Body of pancreas (tissue), 4 donors: ENCODE data around the gene SH3YL1.

Source experiments
- POLR2A ChIP-seq, 3 donors: fragments of 450-650 bp; IDR thresholded peaks; one replicate each; pipeline ENCODE4 v1.6.1; 2016; ENCODE audit warnings: antibody characterized with exemption in 3 of 3, mild to moderate bottlenecking in 2 of 3
- TF ChIP-seq, protein P1 (sequence below), 7 experiments: fragments of 450-650 bp in 4 of 7; fragments of 200-600 bp in 3 of 7; sonication (generic) in 3 of 7; IDR thresholded peaks; one replicate each; pipeline ENCODE4 v1.5.1; 2016 to 2019; ENCODE audit warnings: antibody characterized with exemption in 7 of 7

DNA sequence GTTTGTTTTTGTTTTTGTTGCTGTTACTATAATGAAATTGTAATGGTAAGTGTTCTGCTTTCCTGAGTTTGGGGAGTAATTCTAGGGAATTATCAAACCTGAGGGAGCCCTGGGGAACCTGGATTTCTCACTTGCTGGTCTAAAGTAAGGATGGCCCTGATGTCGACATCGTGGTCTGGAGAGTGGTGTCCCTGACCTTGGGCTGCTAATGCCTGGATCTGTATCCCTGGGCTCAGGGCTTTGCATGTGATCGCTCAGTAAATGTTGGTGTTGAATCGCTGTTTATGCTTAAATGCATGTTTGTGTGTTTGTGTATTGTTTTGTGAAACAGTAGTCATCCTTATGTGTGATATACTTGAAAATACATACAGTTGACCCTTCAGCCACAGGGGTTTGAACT, 7.0 kb upstream of the SH3YL1 start:
- TF ChIP-seq POLR2A (IDR thresholded peaks at IDR 0.05), result no peak
- TF ChIP-seq, protein P1, sequence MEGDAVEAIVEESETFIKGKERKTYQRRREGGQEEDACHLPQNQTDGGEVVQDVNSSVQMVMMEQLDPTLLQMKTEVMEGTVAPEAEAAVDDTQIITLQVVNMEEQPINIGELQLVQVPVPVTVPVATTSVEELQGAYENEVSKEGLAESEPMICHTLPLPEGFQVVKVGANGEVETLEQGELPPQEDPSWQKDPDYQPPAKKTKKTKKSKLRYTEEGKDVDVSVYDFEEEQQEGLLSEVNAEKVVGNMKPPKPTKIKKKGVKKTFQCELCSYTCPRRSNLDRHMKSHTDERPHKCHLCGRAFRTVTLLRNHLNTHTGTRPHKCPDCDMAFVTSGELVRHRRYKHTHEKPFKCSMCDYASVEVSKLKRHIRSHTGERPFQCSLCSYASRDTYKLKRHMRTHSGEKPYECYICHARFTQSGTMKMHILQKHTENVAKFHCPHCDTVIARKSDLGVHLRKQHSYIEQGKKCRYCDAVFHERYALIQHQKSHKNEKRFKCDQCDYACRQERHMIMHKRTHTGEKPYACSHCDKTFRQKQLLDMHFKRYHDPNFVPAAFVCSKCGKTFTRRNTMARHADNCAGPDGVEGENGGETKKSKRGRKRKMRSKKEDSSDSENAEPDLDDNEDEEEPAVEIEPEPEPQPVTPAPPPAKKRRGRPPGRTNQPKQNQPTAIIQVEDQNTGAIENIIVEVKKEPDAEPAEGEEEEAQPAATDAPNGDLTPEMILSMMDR (IDR thresholded peaks at IDR 0.05), result no peak
